ENCODE results near the gene LRRC18. TPM values are rescaled to one million over a fixed set of nuclear protein-coding genes. Genes with fewer than 3 reads are reported as not detected.

LRRC18 gene
- total and polyA plus RNA-seq, 2 donors (not counting 3 experiments of a cell fraction or from before 2014, with no cell fraction given), result not detected

- Histone ChIP-seq H3K9ac (replicated peaks; ENCODE audit: extremely low read depth, insufficient read depth, low read length) (no peak overlapping the region), H4K20me1 (replicated peaks; ENCODE audit: control insufficient read depth, extremely low read depth, insufficient read depth, low read length) (no peaks in the 10 kb centered on the region), H3K4me3 (replicated peaks in 1 of 3; ENCODE audit: insufficient read depth in 1 of 3, low read depth in 1 of 3, low read length in 3 of 3) (no peak overlapping the region), H3K27ac (ENCODE audit: insufficient read depth, low read depth, low read length) (no peak overlapping the region), H3K79me2 (ENCODE audit: control insufficient read depth, insufficient read depth, low read length) (no peaks in the 10 kb centered on the region), H2AFZ (ENCODE audit: low read depth, low read length) (no peak overlapping the region), H3K9me1 (replicated peaks; ENCODE audit: control insufficient read depth, extremely low read depth, insufficient read depth, low read length) (no peaks in the 10 kb centered on the region), H3K4me2 (ENCODE audit: insufficient read depth, low read length) (no peak overlapping the region), H3K36me3 (ENCODE audit: control insufficient read depth in 2 of 2, extremely low read depth in 1 of 2, insufficient read depth in 2 of 2, low read length in 2 of 2) (no peaks in the 10 kb centered on the region), H3K4me1 (ENCODE audit: control insufficient read depth, extremely low read depth, insufficient read depth, low read length) (no peaks in the 10 kb centered on the region), H3K27me3 (ENCODE audit: control insufficient read depth in 2 of 2, insufficient read depth in 2 of 2, low read length in 2 of 2) (peaks cover 0 to 8% of the 10 kb centered on the region in 2 experiments), H3K9me3 (replicated peaks; ENCODE audit: control insufficient read depth, insufficient read depth, low read length) (no peaks in the 10 kb centered on the region)
- BruUV-seq (replicated peaks), result no TSS peak
- POLR2A ChIA-PET, result no interaction called here
- no peak for FAIRE-seq
- intact Hi-C loops (cut with micrococcal nuclease) (no loop called here), dilution Hi-C loops (cut with MboI; ENCODE audit: extremely low pct_ligation_motif_present, low sequenced_read_pairs) (no loop called here)
- TF ChIP-seq JUN (IDR thresholded peaks at IDR 0.05; ENCODE audit: borderline replicate concordance, insufficient read depth, insufficient read length, low read depth) (no peak), CTCF (IDR thresholded peaks at IDR 0.05; ENCODE audit: extremely low read depth in 1 of 2, insufficient read depth in 1 of 2, low read depth in 1 of 2, low read length in 2 of 2) (no peak)
- CTCF ChIA-PET, result no interaction called here
- no peak for DNase-seq (ENCODE audit: low read depth, low spot score)
Observed at GRCh38 chr10:48905311-48905710, 34.3 kb downstream of the LRRC18 start.

GRCh38 chr10:48904861-48905260 lies 34.8 kb downstream of the LRRC18 start:
- intact Hi-C loops (cut with micrococcal nuclease), result no loop called here
- DNase-seq (ENCODE audit: low read depth, low spot score), result no peak
- peaks cover 0 to 8% of the 10 kb centered on the region in 2 experiments for H3K27me3 ChIP-seq (ENCODE audit: control insufficient read depth in 2 of 2, insufficient read depth in 2 of 2, low read length in 2 of 2)
- H3K9me1 ChIP-seq (replicated peaks; ENCODE audit: control insufficient read depth, extremely low read depth, insufficient read depth, low read length), result no peaks in the 10 kb centered on the region
- dilution Hi-C loops (cut with MboI; ENCODE audit: extremely low pct_ligation_motif_present, low sequenced_read_pairs), result no loop called here
- H3K79me2 ChIP-seq (ENCODE audit: control insufficient read depth, insufficient read depth, low read length), result no peaks in the 10 kb centered on the region
- H3K9me3 ChIP-seq (replicated peaks; ENCODE audit: control insufficient read depth, insufficient read depth, low read length), result no peaks in the 10 kb centered on the region
- H3K27ac ChIP-seq (ENCODE audit: insufficient read depth, low read depth, low read length), result no peak overlapping the region
- no TSS peak for BruUV-seq (replicated peaks)
- no peak overlapping the region for H3K9ac ChIP-seq (replicated peaks; ENCODE audit: extremely low read depth, insufficient read depth, low read length)
- H2AFZ ChIP-seq (ENCODE audit: low read depth, low read length), result no peak overlapping the region
- no peaks in the 10 kb centered on the region for H4K20me1 ChIP-seq (replicated peaks; ENCODE audit: control insufficient read depth, extremely low read depth, insufficient read depth, low read length)
- no peaks in the 10 kb centered on the region for H3K36me3 ChIP-seq (ENCODE audit: control insufficient read depth in 2 of 2, extremely low read depth in 1 of 2, insufficient read depth in 2 of 2, low read length in 2 of 2)
- H3K4me3 ChIP-seq (replicated peaks in 1 of 3; ENCODE audit: insufficient read depth in 1 of 3, low read depth in 1 of 3, low read length in 3 of 3), result no peak overlapping the region
- H3K4me2 ChIP-seq (ENCODE audit: insufficient read depth, low read length), result no peak overlapping the region
- no peak for TF ChIP-seq FOS (IDR thresholded peaks at IDR 0.05; ENCODE audit: borderline replicate concordance, insufficient read depth, low read length)
- no peak for TF ChIP-seq EZH2 (IDR thresholded peaks at IDR 0.05; ENCODE audit: borderline replicate concordance, low read depth, low read length, severe bottlenecking)
- no peak for TF ChIP-seq MYC (IDR thresholded peaks at IDR 0.05; ENCODE audit: low read depth, low read length)
- TF ChIP-seq GATA2 (IDR thresholded peaks at IDR 0.05; ENCODE audit: insufficient read depth, insufficient read length, low read depth, low read length), result no peak
- TF ChIP-seq POLR2AphosphoS5 (IDR thresholded peaks at IDR 0.05; ENCODE audit: insufficient read depth, low read depth, low read length), result no peak
- TF ChIP-seq JUN (IDR thresholded peaks at IDR 0.05; ENCODE audit: borderline replicate concordance, insufficient read depth, insufficient read length, low read depth), result no peak
- no peak for TF ChIP-seq CTCF (IDR thresholded peaks at IDR 0.05; ENCODE audit: extremely low read depth in 1 of 2, insufficient read depth in 1 of 2, low read depth in 1 of 2, low read length in 2 of 2)
- TF ChIP-seq MAX (IDR thresholded peaks at IDR 0.05; ENCODE audit: insufficient read depth, insufficient read length), result no peak
- TF ChIP-seq POLR2A (IDR thresholded peaks at IDR 0.05; ENCODE audit: low read depth, low read length), result no peak
- ChIA-PET POLR2A (no interaction called here), CTCF (no interaction called here)
- H3K4me1 ChIP-seq (ENCODE audit: control insufficient read depth, extremely low read depth, insufficient read depth, low read length), result no peaks in the 10 kb centered on the region
- FAIRE-seq, result no peak
